Bronchial epithelial cell (primary cell): ENCODE measurements around the gene LYZL1. TPM values are rescaled to one million over a fixed set of nuclear protein-coding genes. Genes with fewer than 3 reads are reported as not detected.
A peak's percentile ranks its signal among the peaks of the same experiment; 100 is the strongest.
"Not testable (repeated sequence)": the region's sequence is repeated elsewhere in the genome, so short reads cannot be mapped to it uniquely, and the experiment has no call there.

ENCODE experiments used
- DNase-seq: peaks from one replicate; pipeline ENCODE4 v3.0.0-alpha.2; 2010; ENCODE audit warnings: low read depth
- FAIRE-seq: peaks from 2 replicates; lab custom pipeline; 2011; peaks lifted over from hg19 to GRCh38; lab: Jason Lieb, UNC
- H3K27me3 ChIP-seq: 2 replicates; pipeline ENCODE4 v1.5.1; 2011; ENCODE audit warnings: low read length; ENCODE audit not compliant: control insufficient read depth, insufficient read depth
- H3K36me3 ChIP-seq: 2 replicates; pipeline ENCODE4 v1.5.1; 2011; ENCODE audit warnings: low read length; ENCODE audit not compliant: control insufficient read depth, insufficient read depth
- H3K4me3 ChIP-seq: 2 replicates; pipeline ENCODE4 v1.5.1; 2011; ENCODE audit warnings: mild to moderate bottlenecking, low read depth, low read length, control low read depth
- CTCF ChIP-seq: IDR thresholded peaks from 2 replicates; pipeline ENCODE4 v1.5.1; 2011; ENCODE audit warnings: mild to moderate bottlenecking, moderate library complexity, low read length, control low read depth, inconsistent platforms; ENCODE audit not compliant: insufficient read depth, severe bottlenecking
- total RNA-seq: library from RNA; depleted of rRNA; stranded (reverse); fragments of >200 nt; gene quantifications from 2 replicates; pipeline ENCODE4 v1.2.1, GENCODE V29; 2014

LYZL1 gene
- total RNA-seq, 1 donor from 2014 or later, result not detected

- no peaks in the 10 kb centered on the region for H3K36me3 ChIP-seq
- no peak for FAIRE-seq
- H3K4me3 ChIP-seq, result no peak overlapping the region
- DNase-seq, result peak; percentile 51
- H3K27me3 ChIP-seq, result no peaks in the 10 kb centered on the region
- TF ChIP-seq CTCF, result peak; percentile 71
Measured at GRCh38 chr10:29304264-29304994, 15.6 kb downstream of the LYZL1 start.

- FAIRE-seq (no peak), DNase-seq (no peak)
- TF ChIP-seq CTCF, result no peak
- Histone ChIP-seq H3K4me3 (no peak overlapping the region), H3K36me3 (no peaks in the 10 kb centered on the region), H3K27me3 (no peaks in the 10 kb centered on the region)
Measured at GRCh38 chr10:29304995-29305335, 16.1 kb downstream of the LYZL1 start.

- TF ChIP-seq CTCF, result no peak
Measured at GRCh38 chr10:29306688-29307087, 17.8 kb downstream of the LYZL1 start.

GRCh38 chr10:29308142-29308541 lies 19.3 kb downstream of the LYZL1 start:
- H3K4me3 ChIP-seq, H3K36me3 ChIP-seq, FAIRE-seq, H3K27me3 ChIP-seq, DNase-seq: not testable (repeated sequence)

More at GRCh38 chr10:29306688-29307087, 17.8 kb downstream of the LYZL1 start:
- H3K4me3 ChIP-seq, result no peak overlapping the region
- DNase-seq, result no peak
- FAIRE-seq, result no peak
- H3K27me3 ChIP-seq, result no peaks in the 10 kb centered on the region
- no peaks in the 10 kb centered on the region for H3K36me3 ChIP-seq

- no peaks in the 10 kb centered on the region for H3K27me3 ChIP-seq
- FAIRE-seq (no peak), DNase-seq (no peak)
- TF ChIP-seq CTCF, result no peak
- no peaks in the 10 kb centered on the region for H3K36me3 ChIP-seq
- H3K4me3 ChIP-seq, result no peak overlapping the region
Measured at GRCh38 chr10:29309465-29309864, 20.6 kb downstream of the LYZL1 start.

GRCh38 chr10:29310463-29310862 lies 21.6 kb downstream of the LYZL1 start:
- peak; percentile 68 for FAIRE-seq
- DNase-seq, result not testable (repeated sequence)

GRCh38 chr10:29313071-29313470 lies 24.2 kb downstream of the LYZL1 start:
- TF ChIP-seq CTCF, result no peak
- FAIRE-seq (no peak), DNase-seq (no peak)
- Histone ChIP-seq H3K27me3 (no peaks in the 10 kb centered on the region), H3K36me3 (no peaks in the 10 kb centered on the region), H3K4me3 (no peak overlapping the region)

More at GRCh38 chr10:29310463-29310862, 21.6 kb downstream of the LYZL1 start:
- not testable (repeated sequence) for H3K27me3 ChIP-seq, H3K36me3 ChIP-seq, H3K4me3 ChIP-seq
